Measurements from ENCODE around the gene NAGA.

Gene NAGA

DNA sequence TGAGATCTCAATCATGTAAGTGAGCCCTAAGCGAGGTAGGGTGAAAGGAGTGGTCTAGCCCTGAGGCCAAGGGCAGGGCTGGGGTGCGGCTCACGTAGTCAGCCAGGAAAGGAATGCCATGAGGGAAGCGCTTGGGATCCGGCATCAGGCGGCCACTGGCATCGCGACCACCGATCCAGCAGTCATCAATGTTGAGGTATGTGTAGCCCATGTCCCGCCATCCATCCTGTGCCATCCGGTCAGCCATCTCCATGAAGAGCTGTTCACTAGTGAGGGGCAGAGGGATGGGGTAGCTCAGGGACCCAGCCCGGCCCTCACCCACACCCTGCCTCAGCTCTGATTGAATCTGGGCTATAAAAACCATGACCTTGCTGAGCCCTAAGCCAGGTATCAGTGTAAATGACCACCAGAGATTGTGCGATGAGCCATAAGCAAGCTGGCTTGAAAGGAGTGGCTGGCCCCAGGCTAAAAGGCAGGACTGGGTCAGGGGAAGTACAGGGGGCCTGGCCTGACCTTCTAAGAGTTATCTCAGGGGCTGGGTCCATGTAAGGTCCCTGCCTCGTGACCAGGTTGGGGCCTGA is 2.9 kb downstream of the NAGA start:
- no peak for TF ChIP-seq FOXP2 (optimal IDR thresholded peaks at IDR 0.05; ENCODE audit: borderline replicate concordance, extremely low read depth, extremely low read length, insufficient read depth)
- no peak for TF ChIP-seq SIN3A (IDR thresholded peaks at IDR 0.05; ENCODE audit: borderline replicate concordance, insufficient read depth, low read length)
- TF ChIP-seq POLR2AphosphoS5 (IDR thresholded peaks at IDR 0.05; ENCODE audit: low read depth, low read length): no peak
- TF ChIP-seq, protein P1, sequence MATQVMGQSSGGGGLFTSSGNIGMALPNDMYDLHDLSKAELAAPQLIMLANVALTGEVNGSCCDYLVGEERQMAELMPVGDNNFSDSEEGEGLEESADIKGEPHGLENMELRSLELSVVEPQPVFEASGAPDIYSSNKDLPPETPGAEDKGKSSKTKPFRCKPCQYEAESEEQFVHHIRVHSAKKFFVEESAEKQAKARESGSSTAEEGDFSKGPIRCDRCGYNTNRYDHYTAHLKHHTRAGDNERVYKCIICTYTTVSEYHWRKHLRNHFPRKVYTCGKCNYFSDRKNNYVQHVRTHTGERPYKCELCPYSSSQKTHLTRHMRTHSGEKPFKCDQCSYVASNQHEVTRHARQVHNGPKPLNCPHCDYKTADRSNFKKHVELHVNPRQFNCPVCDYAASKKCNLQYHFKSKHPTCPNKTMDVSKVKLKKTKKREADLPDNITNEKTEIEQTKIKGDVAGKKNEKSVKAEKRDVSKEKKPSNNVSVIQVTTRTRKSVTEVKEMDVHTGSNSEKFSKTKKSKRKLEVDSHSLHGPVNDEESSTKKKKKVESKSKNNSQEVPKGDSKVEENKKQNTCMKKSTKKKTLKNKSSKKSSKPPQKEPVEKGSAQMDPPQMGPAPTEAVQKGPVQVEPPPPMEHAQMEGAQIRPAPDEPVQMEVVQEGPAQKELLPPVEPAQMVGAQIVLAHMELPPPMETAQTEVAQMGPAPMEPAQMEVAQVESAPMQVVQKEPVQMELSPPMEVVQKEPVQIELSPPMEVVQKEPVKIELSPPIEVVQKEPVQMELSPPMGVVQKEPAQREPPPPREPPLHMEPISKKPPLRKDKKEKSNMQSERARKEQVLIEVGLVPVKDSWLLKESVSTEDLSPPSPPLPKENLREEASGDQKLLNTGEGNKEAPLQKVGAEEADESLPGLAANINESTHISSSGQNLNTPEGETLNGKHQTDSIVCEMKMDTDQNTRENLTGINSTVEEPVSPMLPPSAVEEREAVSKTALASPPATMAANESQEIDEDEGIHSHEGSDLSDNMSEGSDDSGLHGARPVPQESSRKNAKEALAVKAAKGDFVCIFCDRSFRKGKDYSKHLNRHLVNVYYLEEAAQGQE (IDR thresholded peaks at IDR 0.05; ENCODE audit: insufficient read depth in 1 of 2, low read depth in 2 of 2, low read length in 2 of 2): no peak
- no peak for TF ChIP-seq TAF1 (IDR thresholded peaks at IDR 0.05; ENCODE audit: borderline replicate concordance, insufficient read depth, low read length)

GRCh38 chr22:42066937-42067336 is 3.7 kb downstream of the NAGA start:
- no peak for TF ChIP-seq FOXP2 (optimal IDR thresholded peaks at IDR 0.05; ENCODE audit: borderline replicate concordance, extremely low read depth, extremely low read length, insufficient read depth)
- no peak for TF ChIP-seq POLR2AphosphoS5 (IDR thresholded peaks at IDR 0.05; ENCODE audit: low read depth, low read length)
- no peak for TF ChIP-seq SIN3A (IDR thresholded peaks at IDR 0.05; ENCODE audit: borderline replicate concordance, insufficient read depth, low read length)
- TF ChIP-seq, protein P1 (IDR thresholded peaks at IDR 0.05; ENCODE audit: insufficient read depth in 1 of 2, low read depth in 2 of 2, low read length in 2 of 2): no peak
- TF ChIP-seq TAF1 (IDR thresholded peaks at IDR 0.05; ENCODE audit: borderline replicate concordance, insufficient read depth, low read length): no peak

GRCh38 chr22:42066126-42066761 is 4.4 kb downstream of the NAGA start:
- TF ChIP-seq FOXP2 (optimal IDR thresholded peaks at IDR 0.05; ENCODE audit: borderline replicate concordance, extremely low read depth, extremely low read length, insufficient read depth): no peak
- no peak for TF ChIP-seq POLR2AphosphoS5 (IDR thresholded peaks at IDR 0.05; ENCODE audit: low read depth, low read length)
- TF ChIP-seq, protein P1 (IDR thresholded peaks at IDR 0.05; ENCODE audit: insufficient read depth in 1 of 2, low read depth in 2 of 2, low read length in 2 of 2): no peak
- TF ChIP-seq SIN3A (IDR thresholded peaks at IDR 0.05; ENCODE audit: borderline replicate concordance, insufficient read depth, low read length): no peak
- no peak for TF ChIP-seq TAF1 (IDR thresholded peaks at IDR 0.05; ENCODE audit: borderline replicate concordance, insufficient read depth, low read length)

- no peak for TF ChIP-seq TAF1 (IDR thresholded peaks at IDR 0.05; ENCODE audit: borderline replicate concordance, insufficient read depth, low read length)
- no peak for TF ChIP-seq FOXP2 (optimal IDR thresholded peaks at IDR 0.05; ENCODE audit: borderline replicate concordance, extremely low read depth, extremely low read length, insufficient read depth)
- TF ChIP-seq POLR2AphosphoS5 (IDR thresholded peaks at IDR 0.05; ENCODE audit: low read depth, low read length): no peak
- TF ChIP-seq, protein P1 (IDR thresholded peaks at IDR 0.05; ENCODE audit: insufficient read depth in 1 of 2, low read depth in 2 of 2, low read length in 2 of 2): no peak
- TF ChIP-seq SIN3A (IDR thresholded peaks at IDR 0.05; ENCODE audit: borderline replicate concordance, insufficient read depth, low read length): no peak
Measured at GRCh38 chr22:42065438-42066125, 5.0 kb downstream of the NAGA start.

Measured in PFSK-1 (cell line).